Suprapubic skin (tissue), 3 donors: Measurements from ENCODE around the gene RMND5B.

Source experiments
- EP300 ChIP-seq: sonication (generic); formaldehyde crosslinking; IDR thresholded peaks from one replicate; pipeline ENCODE4 v1.6.1; 2017; ENCODE audit warnings: antibody characterized with exemption
- POLR2A ChIP-seq, 2 donors: fragments of 450-650 bp; IDR thresholded peaks; one replicate each; pipeline ENCODE4 v1.6.1; 2017; ENCODE audit warnings: antibody characterized with exemption in 2 of 2, mild to moderate bottlenecking in 2 of 2, moderate library complexity in 2 of 2
- TF ChIP-seq, protein P1 (sequence below), 2 donors: fragments of 200-600 bp in 1 of 2; fragments of 450-650 bp in 1 of 2; sonication (generic) in 1 of 2; IDR thresholded peaks; one replicate each; pipeline ENCODE4 v1.5.1; 2016 to 2019; ENCODE audit warnings: antibody characterized with exemption in 2 of 2, mild to moderate bottlenecking in 1 of 2, moderate library complexity in 1 of 2

- TF ChIP-seq, protein P1, sequence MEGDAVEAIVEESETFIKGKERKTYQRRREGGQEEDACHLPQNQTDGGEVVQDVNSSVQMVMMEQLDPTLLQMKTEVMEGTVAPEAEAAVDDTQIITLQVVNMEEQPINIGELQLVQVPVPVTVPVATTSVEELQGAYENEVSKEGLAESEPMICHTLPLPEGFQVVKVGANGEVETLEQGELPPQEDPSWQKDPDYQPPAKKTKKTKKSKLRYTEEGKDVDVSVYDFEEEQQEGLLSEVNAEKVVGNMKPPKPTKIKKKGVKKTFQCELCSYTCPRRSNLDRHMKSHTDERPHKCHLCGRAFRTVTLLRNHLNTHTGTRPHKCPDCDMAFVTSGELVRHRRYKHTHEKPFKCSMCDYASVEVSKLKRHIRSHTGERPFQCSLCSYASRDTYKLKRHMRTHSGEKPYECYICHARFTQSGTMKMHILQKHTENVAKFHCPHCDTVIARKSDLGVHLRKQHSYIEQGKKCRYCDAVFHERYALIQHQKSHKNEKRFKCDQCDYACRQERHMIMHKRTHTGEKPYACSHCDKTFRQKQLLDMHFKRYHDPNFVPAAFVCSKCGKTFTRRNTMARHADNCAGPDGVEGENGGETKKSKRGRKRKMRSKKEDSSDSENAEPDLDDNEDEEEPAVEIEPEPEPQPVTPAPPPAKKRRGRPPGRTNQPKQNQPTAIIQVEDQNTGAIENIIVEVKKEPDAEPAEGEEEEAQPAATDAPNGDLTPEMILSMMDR (IDR thresholded peaks at IDR 0.05), result no peak
- TF ChIP-seq POLR2A (IDR thresholded peaks at IDR 0.05) (no peak), EP300 (no peak)
These were observed 36.5 kb upstream of the RMND5B start for GRCh38 chr5:178094345-178094744.
